Measurements from ENCODE around the gene SEMA3G.

SEMA3G gene

DNA sequence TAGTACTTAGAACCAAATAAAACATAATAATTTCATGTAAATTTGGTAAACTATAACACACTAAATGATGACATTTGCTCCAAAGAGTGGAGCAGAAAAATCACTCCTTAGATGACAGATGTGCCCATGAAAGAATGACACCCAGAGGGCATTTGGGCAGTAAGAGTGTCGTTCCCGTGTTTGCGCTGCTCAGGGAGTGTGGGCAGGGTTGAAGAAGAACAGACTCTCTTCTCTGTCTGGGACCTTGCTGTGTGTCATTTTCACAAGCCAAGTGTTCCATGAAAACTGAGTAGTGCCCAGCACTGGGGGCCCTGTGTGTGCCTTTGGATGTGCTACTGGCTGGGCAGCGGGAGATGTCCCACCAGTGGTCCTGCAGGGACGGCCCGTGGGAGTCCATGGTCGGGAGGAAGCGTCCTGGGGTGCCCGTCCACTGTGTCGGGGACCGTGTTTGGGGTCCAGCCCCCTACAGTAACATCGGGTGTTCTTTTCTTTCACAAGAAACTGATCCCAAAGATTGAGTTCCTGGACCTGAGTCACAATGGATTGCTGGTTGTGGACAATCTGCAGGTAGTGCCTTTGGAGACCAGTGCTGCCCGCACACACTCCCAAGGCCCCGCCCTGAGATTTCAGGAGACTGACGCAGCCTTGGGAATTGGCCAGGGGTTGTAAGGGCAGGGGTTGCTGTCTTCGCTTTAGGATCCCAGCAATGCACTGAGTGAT is 32.3 kb upstream of the SEMA3G start:
- no peak overlapping the region for H3K9ac ChIP-seq (ENCODE audit: low read length)
- no peaks in the 10 kb centered on the region for H3K9me3 ChIP-seq (ENCODE audit: control insufficient read depth, insufficient read depth, low read depth, low read length)
- no peak overlapping the region for H3K4me3 ChIP-seq (ENCODE audit: low read depth, low read length)
- no peaks in the 10 kb centered on the region for H3K4me1 ChIP-seq (ENCODE audit: control insufficient read depth, insufficient read depth, low read length)
- no peak overlapping the region for H3K27ac ChIP-seq (ENCODE audit: low read depth, low read length)
- H3K36me3 ChIP-seq (ENCODE audit: control insufficient read depth, insufficient read depth, low read length) = peaks cover 94% of the 10 kb centered on the region
- H3K27me3 ChIP-seq (ENCODE audit: control insufficient read depth, insufficient read depth, low read length) = no peaks in the 10 kb centered on the region

- Histone ChIP-seq H3K4me1 (ENCODE audit: control insufficient read depth, insufficient read depth, low read length) (no peaks in the 10 kb centered on the region; the same call in 1 of the 2 replicates), H3K4me3 (ENCODE audit: low read depth, low read length) (no peak overlapping the region), H3K9me3 (ENCODE audit: control insufficient read depth, insufficient read depth, low read depth, low read length) (no peaks in the 10 kb centered on the region), H3K27me3 (ENCODE audit: control insufficient read depth, insufficient read depth, low read length) (no peaks in the 10 kb centered on the region), H3K9ac (ENCODE audit: low read length) (no peak overlapping the region), H3K27ac (ENCODE audit: low read depth, low read length) (no peak overlapping the region), H3K36me3 (ENCODE audit: control insufficient read depth, insufficient read depth, low read length) (peaks cover 79% of the 10 kb centered on the region)
Measured at GRCh38 chr3:52473026-52473425, 28.1 kb upstream of the SEMA3G start.

- H3K9ac ChIP-seq (ENCODE audit: low read length) = no peak overlapping the region
- peaks cover 76% of the 10 kb centered on the region for H3K36me3 ChIP-seq (ENCODE audit: control insufficient read depth, insufficient read depth, low read length)
- H3K27ac ChIP-seq (ENCODE audit: low read depth, low read length) = no peak overlapping the region
- no peak overlapping the region for H3K4me3 ChIP-seq (ENCODE audit: low read depth, low read length)
- H3K4me1 ChIP-seq (ENCODE audit: control insufficient read depth, insufficient read depth, low read length) = no peaks in the 10 kb centered on the region; the same call in 1 of the 2 replicates
- no peaks in the 10 kb centered on the region for H3K9me3 ChIP-seq (ENCODE audit: control insufficient read depth, insufficient read depth, low read depth, low read length)
- no peaks in the 10 kb centered on the region for H3K27me3 ChIP-seq (ENCODE audit: control insufficient read depth, insufficient read depth, low read length)
Measured at GRCh38 chr3:52472239-52473000, 27.5 kb upstream of the SEMA3G start.

GRCh38 chr3:52471371-52472238 is 26.7 kb upstream of the SEMA3G start:
- Histone ChIP-seq H3K27ac (ENCODE audit: low read depth, low read length) (no peak overlapping the region), H3K27me3 (ENCODE audit: control insufficient read depth, insufficient read depth, low read length) (no peaks in the 10 kb centered on the region), H3K36me3 (ENCODE audit: control insufficient read depth, insufficient read depth, low read length) (peaks cover 76% of the 10 kb centered on the region), H3K9ac (ENCODE audit: low read length) (no peak overlapping the region), H3K4me1 (ENCODE audit: control insufficient read depth, insufficient read depth, low read length) (no peaks in the 10 kb centered on the region; the same call in 1 of the 2 replicates), H3K4me3 (ENCODE audit: low read depth, low read length) (no peak overlapping the region), H3K9me3 (ENCODE audit: control insufficient read depth, insufficient read depth, low read depth, low read length) (no peaks in the 10 kb centered on the region)

DNA sequence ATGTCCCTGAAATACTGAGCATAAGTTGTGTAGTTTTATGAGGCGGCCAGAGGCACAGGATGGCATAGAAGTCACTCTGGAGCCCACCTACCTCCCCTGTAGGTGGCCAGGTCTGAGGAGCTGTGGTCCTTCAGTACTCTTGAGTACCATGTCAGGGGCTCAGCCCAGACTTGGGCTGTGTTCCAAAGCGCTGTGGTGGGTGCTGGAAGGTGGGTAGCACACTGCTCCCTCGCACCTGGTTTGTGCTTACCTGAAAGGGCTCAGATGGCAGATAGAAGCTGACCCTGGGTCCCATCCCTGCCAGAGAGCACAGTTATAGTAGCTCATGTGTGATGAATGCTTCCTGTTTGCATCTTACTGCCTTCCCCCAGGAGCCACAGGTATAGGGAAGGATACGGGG is 26.0 kb upstream of the SEMA3G start:
- no peaks in the 10 kb centered on the region for H3K9me3 ChIP-seq (ENCODE audit: control insufficient read depth, insufficient read depth, low read depth, low read length)
- peaks cover 75% of the 10 kb centered on the region for H3K36me3 ChIP-seq (ENCODE audit: control insufficient read depth, insufficient read depth, low read length)
- H3K27ac ChIP-seq (ENCODE audit: low read depth, low read length) = no peak overlapping the region
- no peak overlapping the region for H3K9ac ChIP-seq (ENCODE audit: low read length)
- no peaks in the 10 kb centered on the region for H3K27me3 ChIP-seq (ENCODE audit: control insufficient read depth, insufficient read depth, low read length)
- no peak overlapping the region for H3K4me3 ChIP-seq (ENCODE audit: low read depth, low read length)
- no peaks in the 10 kb centered on the region; the same call in 1 of the 2 replicates for H3K4me1 ChIP-seq (ENCODE audit: control insufficient read depth, insufficient read depth, low read length)

GRCh38 chr3:52469001-52469400 is 24.1 kb upstream of the SEMA3G start:
- no peak overlapping the region for H3K27ac ChIP-seq (ENCODE audit: low read depth, low read length)
- no peaks in the 10 kb centered on the region for H3K27me3 ChIP-seq (ENCODE audit: control insufficient read depth, insufficient read depth, low read length)
- no peaks in the 10 kb centered on the region; the same call in 1 of the 2 replicates for H3K4me1 ChIP-seq (ENCODE audit: control insufficient read depth, insufficient read depth, low read length)
- no peak overlapping the region for H3K9ac ChIP-seq (ENCODE audit: low read length)
- H3K4me3 ChIP-seq (ENCODE audit: low read depth, low read length) = no peak overlapping the region
- H3K9me3 ChIP-seq (ENCODE audit: control insufficient read depth, insufficient read depth, low read depth, low read length) = no peaks in the 10 kb centered on the region
- H3K36me3 ChIP-seq (ENCODE audit: control insufficient read depth, insufficient read depth, low read length) = peaks cover 69% of the 10 kb centered on the region

- Histone ChIP-seq H3K27me3 (ENCODE audit: control insufficient read depth, insufficient read depth, low read length) (no peaks in the 10 kb centered on the region), H3K9me3 (ENCODE audit: control insufficient read depth, insufficient read depth, low read depth, low read length) (no peaks in the 10 kb centered on the region), H3K9ac (ENCODE audit: low read length) (no peak overlapping the region), H3K4me1 (ENCODE audit: control insufficient read depth, insufficient read depth, low read length) (no peaks in the 10 kb centered on the region; the same call in 1 of the 2 replicates), H3K4me3 (ENCODE audit: low read depth, low read length) (no peak overlapping the region), H3K36me3 (ENCODE audit: control insufficient read depth, insufficient read depth, low read length) (peaks cover 64% of the 10 kb centered on the region), H3K27ac (ENCODE audit: low read depth, low read length) (no peak overlapping the region)
Measured at GRCh38 chr3:52468336-52468735, 23.4 kb upstream of the SEMA3G start.

DNA sequence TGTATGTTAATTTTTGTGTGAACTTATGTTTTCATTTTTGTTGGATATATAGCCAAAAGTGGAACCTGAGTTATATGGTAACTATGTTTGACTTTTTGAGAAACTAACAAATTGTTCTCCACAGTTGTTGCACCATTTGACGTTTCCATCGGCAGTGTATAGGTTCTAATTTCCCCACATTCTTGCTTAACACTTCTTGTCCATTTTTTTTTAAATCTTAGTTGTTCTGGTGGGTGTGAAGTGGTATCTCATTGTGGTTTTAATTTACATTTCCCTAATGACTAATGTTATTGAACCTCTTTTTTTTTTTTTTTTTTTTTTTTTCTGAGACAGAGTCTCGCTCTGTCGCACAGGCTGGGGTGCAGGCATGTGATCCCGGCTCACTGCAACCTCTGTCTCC is 18.5 kb upstream of the SEMA3G start:
- Histone ChIP-seq H3K9ac (ENCODE audit: low read length) (no peak overlapping the region), H3K27me3 (ENCODE audit: control insufficient read depth, insufficient read depth, low read length) (no peaks in the 10 kb centered on the region), H3K4me3 (ENCODE audit: low read depth, low read length) (no peak overlapping the region), H3K27ac (ENCODE audit: low read depth, low read length) (no peak overlapping the region), H3K9me3 (ENCODE audit: control insufficient read depth, insufficient read depth, low read depth, low read length) (no peaks in the 10 kb centered on the region), H3K36me3 (ENCODE audit: control insufficient read depth, insufficient read depth, low read length) (peaks cover 68% of the 10 kb centered on the region), H3K4me1 (ENCODE audit: control insufficient read depth, insufficient read depth, low read length) (no peaks in the 10 kb centered on the region; the same call in 1 of the 2 replicates)

GRCh38 chr3:52461874-52462273 is 17.0 kb upstream of the SEMA3G start:
- peaks cover 4% of the 10 kb centered on the region for H3K4me1 ChIP-seq (ENCODE audit: control insufficient read depth, insufficient read depth, low read length)
- no peaks in the 10 kb centered on the region for H3K9me3 ChIP-seq (ENCODE audit: control insufficient read depth, insufficient read depth, low read depth, low read length)
- H3K27ac ChIP-seq (ENCODE audit: low read depth, low read length) = no peak overlapping the region
- H3K9ac ChIP-seq (ENCODE audit: low read length) = no peak overlapping the region
- peaks cover 69% of the 10 kb centered on the region for H3K36me3 ChIP-seq (ENCODE audit: control insufficient read depth, insufficient read depth, low read length)
- H3K4me3 ChIP-seq (ENCODE audit: low read depth, low read length) = no peak overlapping the region
- no peaks in the 10 kb centered on the region for H3K27me3 ChIP-seq (ENCODE audit: control insufficient read depth, insufficient read depth, low read length)

- H3K4me1 ChIP-seq (ENCODE audit: control insufficient read depth, insufficient read depth, low read length) = peaks cover 19% of the 10 kb centered on the region
- H3K27me3 ChIP-seq (ENCODE audit: control insufficient read depth, insufficient read depth, low read length) = no peaks in the 10 kb centered on the region
- H3K9ac ChIP-seq (ENCODE audit: low read length) = no peak overlapping the region
- H3K9me3 ChIP-seq (ENCODE audit: control insufficient read depth, insufficient read depth, low read depth, low read length) = no peaks in the 10 kb centered on the region
- H3K4me3 ChIP-seq (ENCODE audit: low read depth, low read length) = no peak overlapping the region
- peaks cover 52% of the 10 kb centered on the region for H3K36me3 ChIP-seq (ENCODE audit: control insufficient read depth, insufficient read depth, low read length)
- no peak overlapping the region for H3K27ac ChIP-seq (ENCODE audit: low read depth, low read length)
Measured at GRCh38 chr3:52458770-52459545, 14.1 kb upstream of the SEMA3G start.
